Measurements from ENCODE around the gene PTGS1. TPM values are rescaled to one million over a fixed set of nuclear protein-coding genes. Genes with fewer than 3 reads are reported as not detected.

Gene PTGS1
- total RNA-seq, 1 donor from 2014 or later = 1.4 TPM

- no peak for DNase-seq (ENCODE audit: low read depth in 2 of 2)
Measured at GRCh38 chr9:122372856-122373845, 2.3 kb downstream of the PTGS1 start.

- peak; percentile 51 to 62 for DNase-seq (ENCODE audit: low read depth in 2 of 2)
Measured at GRCh38 chr9:122374885-122375420, 4.1 kb downstream of the PTGS1 start.

- DNase-seq (ENCODE audit: low read depth in 2 of 2) = no peak
Measured at GRCh38 chr9:122376796-122377195, 6.0 kb downstream of the PTGS1 start.

- DNase-seq (ENCODE audit: low read depth in 2 of 2) = no peak
Measured at GRCh38 chr9:122377241-122378164, 6.7 kb downstream of the PTGS1 start.

DNA sequence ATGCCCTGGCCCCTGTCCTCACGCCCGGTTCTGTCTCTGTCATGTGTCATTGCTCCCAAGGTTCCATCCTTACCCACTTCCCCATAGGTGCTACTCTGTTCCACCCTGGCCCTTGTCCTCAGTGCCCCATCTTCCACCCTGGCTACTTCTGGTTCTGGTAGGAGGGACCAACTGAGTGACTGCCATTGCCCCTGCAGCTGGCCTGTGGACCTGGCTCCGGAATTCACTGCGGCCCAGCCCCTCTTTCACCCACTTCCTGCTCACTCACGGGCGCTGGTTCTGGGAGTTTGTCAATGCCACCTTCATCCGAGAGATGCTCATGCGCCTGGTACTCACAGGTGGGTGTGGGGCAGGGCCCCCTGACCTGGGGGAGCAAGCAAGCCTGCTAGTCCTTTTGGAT lies 7.4 kb downstream of the PTGS1 start:
- DNase-seq (ENCODE audit: low read depth in 2 of 2) = no peak

DNA sequence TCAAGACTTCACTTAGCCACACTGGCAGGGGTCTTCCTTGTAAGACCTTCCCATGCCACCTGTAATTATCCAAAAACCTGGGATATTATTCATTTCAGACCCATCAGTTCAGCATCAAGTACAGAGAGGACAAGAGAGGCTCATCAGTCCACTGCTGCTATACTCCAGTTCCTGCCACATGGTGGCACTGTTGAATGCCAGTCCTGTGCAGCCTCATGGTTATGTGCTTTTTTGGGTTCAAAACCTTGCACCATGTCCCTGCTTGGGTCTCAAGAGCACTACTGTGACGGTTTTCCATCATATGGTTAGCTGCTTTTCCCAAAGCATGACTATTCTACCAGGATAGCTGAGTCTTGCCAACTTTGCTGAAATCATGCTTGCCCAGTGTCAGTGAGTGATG lies 8.5 kb downstream of the PTGS1 start:
- DNase-seq (ENCODE audit: low read depth in 2 of 2) = no peak

GRCh38 chr9:122380293-122380692 lies 9.5 kb downstream of the PTGS1 start:
- DNase-seq (ENCODE audit: low read depth in 2 of 2) = no peak

- no peak for DNase-seq (ENCODE audit: low read depth in 2 of 2)
Measured at GRCh38 chr9:122381206-122381950, 10.6 kb downstream of the PTGS1 start.

DNA sequence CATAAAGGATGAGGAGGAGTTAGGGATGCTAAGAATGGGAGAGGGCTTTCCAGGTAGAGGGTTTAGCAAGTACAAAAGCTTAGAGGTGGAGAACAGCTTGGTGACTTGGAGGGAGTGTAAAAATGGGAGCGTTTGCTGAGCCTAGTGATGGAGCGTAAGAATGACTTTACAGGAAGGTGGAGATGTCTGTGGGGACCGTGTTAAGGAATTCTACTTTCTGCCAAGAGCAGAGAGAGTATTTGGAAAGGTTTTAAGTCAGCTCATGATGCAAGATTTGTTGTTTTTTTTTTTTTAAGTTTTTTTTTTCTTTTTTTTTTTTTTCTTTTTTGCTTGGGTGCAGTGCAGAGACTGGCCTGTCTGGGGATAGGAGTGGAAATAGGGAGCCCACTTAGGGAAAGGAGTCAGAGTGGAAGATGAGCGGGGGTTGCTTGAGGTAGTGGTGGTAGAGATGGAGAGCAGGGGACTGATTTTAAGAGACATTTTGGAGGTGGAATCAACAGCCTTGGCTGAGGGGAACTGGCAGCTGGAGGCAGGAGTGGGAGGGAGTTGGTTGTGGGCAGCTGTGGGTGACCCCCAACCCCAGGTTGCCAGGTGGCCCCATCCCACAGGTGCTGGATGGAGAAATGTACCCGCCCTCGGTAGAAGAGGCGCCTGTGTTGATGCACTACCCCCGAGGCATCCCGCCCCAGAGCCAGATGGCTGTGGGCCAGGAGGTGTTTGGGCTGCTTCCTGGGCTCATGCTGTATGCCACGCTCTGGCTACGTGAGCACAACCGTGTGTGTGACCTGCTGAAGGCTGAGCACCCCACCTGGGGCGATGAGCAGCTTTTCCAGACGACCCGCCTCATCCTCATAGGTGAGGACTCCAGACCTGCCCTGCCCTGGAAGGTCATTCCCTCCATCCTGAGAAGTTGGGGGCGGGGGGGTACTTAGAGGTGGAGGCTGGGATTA lies 12.4 kb downstream of the PTGS1 start:
- no peak for DNase-seq (ENCODE audit: low read depth in 2 of 2)

DNA sequence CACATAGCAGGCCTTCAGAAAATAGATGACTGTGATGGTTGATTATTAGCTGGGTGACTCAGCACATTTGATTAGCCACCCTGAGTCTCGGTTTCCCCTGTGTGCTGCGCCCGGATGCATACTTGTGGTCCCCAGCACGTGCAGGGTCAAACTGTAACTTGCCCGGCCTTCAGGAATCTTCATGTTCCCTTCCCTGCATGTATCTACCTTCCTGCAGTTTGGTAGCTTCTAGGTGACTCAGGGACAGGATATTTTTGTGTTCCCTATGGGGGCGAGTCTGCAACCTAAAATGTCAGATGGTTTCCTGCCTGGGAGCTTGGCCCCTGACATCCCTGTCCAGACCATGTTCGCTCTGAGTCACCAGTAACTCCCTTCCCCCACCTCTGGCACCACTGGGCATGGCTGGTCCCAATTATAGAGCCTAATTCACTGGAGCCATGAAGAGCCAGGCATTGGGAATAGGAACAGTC lies 13.2 kb downstream of the PTGS1 start:
- peak; percentile 56 to 71 for DNase-seq (ENCODE audit: low read depth in 2 of 2)

DNA sequence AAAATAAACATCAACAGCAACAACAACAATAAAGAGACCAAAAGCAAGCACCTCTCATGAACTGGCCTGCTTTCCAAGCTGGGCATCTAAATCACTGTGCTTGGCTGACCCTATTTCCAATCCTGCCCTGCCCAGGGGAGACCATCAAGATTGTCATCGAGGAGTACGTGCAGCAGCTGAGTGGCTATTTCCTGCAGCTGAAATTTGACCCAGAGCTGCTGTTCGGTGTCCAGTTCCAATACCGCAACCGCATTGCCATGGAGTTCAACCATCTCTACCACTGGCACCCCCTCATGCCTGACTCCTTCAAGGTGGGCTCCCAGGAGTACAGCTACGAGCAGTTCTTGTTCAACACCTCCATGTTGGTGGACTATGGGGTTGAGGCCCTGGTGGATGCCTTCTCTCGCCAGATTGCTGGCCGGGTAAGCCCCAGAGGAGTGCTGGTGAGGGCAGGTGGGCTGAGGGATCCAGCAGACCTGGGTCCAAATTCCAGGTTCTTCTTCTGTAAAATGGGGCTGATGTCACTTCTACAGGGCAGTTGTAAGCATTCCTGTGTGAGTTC lies 15.6 kb downstream of the PTGS1 start:
- DNase-seq (ENCODE audit: low read depth in 2 of 2) = no peak

DNA sequence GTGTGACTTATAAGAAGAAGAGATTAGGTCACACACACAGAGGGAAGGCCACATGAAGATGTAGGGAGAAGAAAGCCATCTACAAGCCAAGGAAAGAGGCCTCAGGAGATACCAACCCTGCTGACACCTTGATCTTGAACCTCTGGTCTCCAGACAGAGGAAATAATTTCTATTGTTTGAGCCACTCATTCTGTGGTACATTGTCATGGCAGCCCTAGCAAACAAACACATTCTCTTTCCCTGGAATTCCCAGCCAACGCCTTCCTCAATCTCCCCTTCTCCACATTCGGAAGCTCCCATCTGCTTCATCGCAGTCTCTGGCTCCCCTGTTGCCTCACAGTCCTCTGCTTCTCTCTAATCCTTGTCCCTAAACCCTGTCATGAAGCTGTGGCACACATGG lies 16.7 kb downstream of the PTGS1 start:
- DNase-seq (ENCODE audit: low read depth in 2 of 2) = peak in 1 of 2 donors; percentile 90

DNA sequence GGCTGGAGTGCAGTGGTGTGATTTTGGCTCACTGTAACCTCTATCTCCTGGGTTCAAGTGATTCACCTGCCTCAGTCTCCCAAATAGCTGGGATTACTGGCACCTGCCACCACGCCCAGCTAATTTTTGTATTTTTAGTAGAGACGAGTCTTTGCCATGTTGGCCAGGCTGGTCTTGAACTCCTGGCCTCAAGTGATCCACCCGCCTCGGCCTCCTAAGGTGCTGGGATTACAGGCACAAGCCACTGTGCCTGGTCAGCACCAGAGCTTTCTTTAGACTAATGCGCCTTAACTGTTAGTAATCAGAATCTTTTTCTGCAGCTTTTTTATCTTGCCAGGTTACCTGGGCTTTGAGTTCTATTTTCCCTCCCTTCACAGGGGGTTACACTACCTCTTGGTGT lies 18.4 kb downstream of the PTGS1 start:
- DNase-seq (ENCODE audit: low read depth in 2 of 2) = no peak

- peak in 1 of 2 donors; percentile 77 for DNase-seq (ENCODE audit: low read depth in 2 of 2)
Measured at GRCh38 chr9:122389799-122390481, 19.1 kb downstream of the PTGS1 start.

GRCh38 chr9:122392284-122392683 lies 21.5 kb downstream of the PTGS1 start:
- no peak for DNase-seq (ENCODE audit: low read depth in 2 of 2)

DNA sequence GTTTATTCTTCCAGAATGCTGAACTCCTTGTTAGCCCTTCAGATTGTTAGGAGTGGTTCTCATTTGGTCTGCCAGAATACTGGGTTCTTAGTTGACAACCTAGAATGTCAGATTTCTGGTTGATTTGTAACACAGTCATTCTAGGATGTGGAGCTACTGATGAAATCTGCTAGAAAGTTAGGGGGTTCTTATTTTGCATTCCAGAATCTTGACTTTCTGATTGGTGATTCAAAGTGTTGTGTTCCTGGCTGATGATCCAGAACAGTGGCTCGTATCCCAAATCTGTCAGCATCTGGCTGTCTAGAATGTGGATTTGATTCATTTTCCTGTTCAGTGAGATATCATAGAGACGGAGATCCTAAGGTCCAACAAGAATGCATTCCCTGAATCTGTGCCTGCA lies 21.9 kb downstream of the PTGS1 start:
- no peak for DNase-seq (ENCODE audit: low read depth in 2 of 2)

- DNase-seq (ENCODE audit: low read depth in 2 of 2) = no peak
Measured at GRCh38 chr9:122393284-122393983, 22.6 kb downstream of the PTGS1 start.
